ENCODE measurements around the gene SLC38A7. TPM values are rescaled to one million over a fixed set of nuclear protein-coding genes. Genes with fewer than 3 reads are reported as not detected.

Gene SLC38A7
- total RNA-seq, 1 donor from 2014 or later, result 40.2 TPM

DNA sequence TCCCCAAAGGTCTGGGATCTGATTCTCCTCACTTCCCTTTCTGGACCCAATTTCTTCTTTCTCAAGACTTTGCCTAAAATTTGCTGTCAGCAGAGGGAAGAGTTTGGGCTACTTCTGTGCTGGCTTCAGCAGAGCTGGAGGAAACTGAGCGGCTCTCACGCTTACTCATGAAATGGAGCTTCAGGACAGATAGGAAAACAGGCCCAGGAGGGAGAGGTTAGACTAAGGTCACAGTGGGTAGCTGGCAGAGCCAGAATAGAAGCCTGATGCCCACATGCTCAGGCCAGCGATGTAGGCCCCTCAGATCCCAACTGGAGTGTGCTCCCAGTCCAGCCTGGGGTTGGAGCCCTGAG lies 593 bp downstream of the SLC38A7 start:
- peaks cover 21% of the 10 kb centered on the region for H3K79me2 ChIP-seq (ENCODE audit: insufficient read depth, low read length)
- H3K27ac ChIP-seq (ENCODE audit: low read depth, low read length), result peak overlapping the region; percentile 81
- peak overlapping the region; percentile 15 for H3K27ac Mint-ChIP-seq (ENCODE audit: unreplicated experiment)
- H3K4me3 ChIP-seq (ENCODE audit: insufficient read depth, low read depth, low read length), result peak overlapping the region; percentile 95
- H3K4me2 ChIP-seq (ENCODE audit: low read length), result peak overlapping the region; percentile 98
- TF ChIP-seq, protein P1, sequence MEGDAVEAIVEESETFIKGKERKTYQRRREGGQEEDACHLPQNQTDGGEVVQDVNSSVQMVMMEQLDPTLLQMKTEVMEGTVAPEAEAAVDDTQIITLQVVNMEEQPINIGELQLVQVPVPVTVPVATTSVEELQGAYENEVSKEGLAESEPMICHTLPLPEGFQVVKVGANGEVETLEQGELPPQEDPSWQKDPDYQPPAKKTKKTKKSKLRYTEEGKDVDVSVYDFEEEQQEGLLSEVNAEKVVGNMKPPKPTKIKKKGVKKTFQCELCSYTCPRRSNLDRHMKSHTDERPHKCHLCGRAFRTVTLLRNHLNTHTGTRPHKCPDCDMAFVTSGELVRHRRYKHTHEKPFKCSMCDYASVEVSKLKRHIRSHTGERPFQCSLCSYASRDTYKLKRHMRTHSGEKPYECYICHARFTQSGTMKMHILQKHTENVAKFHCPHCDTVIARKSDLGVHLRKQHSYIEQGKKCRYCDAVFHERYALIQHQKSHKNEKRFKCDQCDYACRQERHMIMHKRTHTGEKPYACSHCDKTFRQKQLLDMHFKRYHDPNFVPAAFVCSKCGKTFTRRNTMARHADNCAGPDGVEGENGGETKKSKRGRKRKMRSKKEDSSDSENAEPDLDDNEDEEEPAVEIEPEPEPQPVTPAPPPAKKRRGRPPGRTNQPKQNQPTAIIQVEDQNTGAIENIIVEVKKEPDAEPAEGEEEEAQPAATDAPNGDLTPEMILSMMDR (IDR thresholded peaks at IDR 0.05; ENCODE audit: insufficient read depth, low read depth, low read length), result no peak
- no peak for TF ChIP-seq EZH2 (IDR thresholded peaks at IDR 0.05; ENCODE audit: insufficient read depth, low read length)
- H4K20me1 ChIP-seq (ENCODE audit: insufficient read depth, low read length), result peaks cover 22% of the 10 kb centered on the region
- no peaks in the 10 kb centered on the region for H3K9me3 Mint-ChIP-seq (ENCODE audit: unreplicated experiment)
- peak overlapping the region; percentile 97 for H3K4me3 Mint-ChIP-seq (ENCODE audit: unreplicated experiment)
- H3K4me1 ChIP-seq (ENCODE audit: insufficient read depth, low read length), result peaks cover 12% of the 10 kb centered on the region
- no peaks in the 10 kb centered on the region for H3K36me3 ChIP-seq (ENCODE audit: insufficient read depth, low read length)
- no peaks in the 10 kb centered on the region for H3K9me3 ChIP-seq (ENCODE audit: insufficient read depth, low read depth, low read length)
- peak overlapping the region; percentile 98 for H2AFZ ChIP-seq (ENCODE audit: low read depth, low read length)
- peak overlapping the region; percentile 96 for H3K9ac ChIP-seq (ENCODE audit: low read length)
- H3K27me3 Mint-ChIP-seq (ENCODE audit: low read depth, unreplicated experiment), result peaks cover 5% of the 10 kb centered on the region
- no peaks in the 10 kb centered on the region for H3K27me3 ChIP-seq (ENCODE audit: insufficient read depth, low read length)
- peaks cover 19% of the 10 kb centered on the region for H3K36me3 Mint-ChIP-seq (ENCODE audit: low read depth, unreplicated experiment)
- peak; percentile 14 for DNase-seq (ENCODE audit: low read depth)
- H3K4me1 Mint-ChIP-seq (ENCODE audit: low read depth, unreplicated experiment), result peaks cover 8% of the 10 kb centered on the region
- no peak for FAIRE-seq

DNA sequence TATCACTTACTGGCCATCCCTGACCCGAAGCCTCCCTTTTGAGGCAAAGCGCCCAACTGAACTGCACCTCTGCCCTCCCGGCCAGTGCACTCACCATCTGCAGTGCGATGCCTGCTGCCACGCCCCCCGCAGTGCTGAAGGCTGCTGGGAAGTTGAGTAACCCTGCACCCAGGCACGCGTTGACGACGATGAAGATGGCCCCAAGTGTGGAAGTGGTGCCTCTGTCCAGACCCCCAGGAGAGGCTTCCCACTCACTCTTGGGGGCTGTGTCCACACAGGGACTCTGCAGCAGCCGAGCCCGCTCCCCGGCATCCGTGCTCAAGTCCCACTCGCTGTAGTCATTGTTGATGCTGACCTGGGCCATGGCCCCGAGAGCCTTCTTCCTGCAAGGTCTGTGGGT lies 4.8 kb downstream of the SLC38A7 start:
- H3K4me3 ChIP-seq (ENCODE audit: insufficient read depth, low read depth, low read length), result no peak overlapping the region
- H3K27me3 Mint-ChIP-seq (ENCODE audit: low read depth, unreplicated experiment), result no peaks in the 10 kb centered on the region
- peaks cover 28% of the 10 kb centered on the region for H3K36me3 Mint-ChIP-seq (ENCODE audit: low read depth, unreplicated experiment)
- DNase-seq (ENCODE audit: low read depth) (no peak), FAIRE-seq (no peak)
- H3K9me3 Mint-ChIP-seq (ENCODE audit: unreplicated experiment), result no peaks in the 10 kb centered on the region
- H3K27ac Mint-ChIP-seq (ENCODE audit: unreplicated experiment), result no peak overlapping the region
- TF ChIP-seq EZH2 (IDR thresholded peaks at IDR 0.05; ENCODE audit: insufficient read depth, low read length), result no peak
- TF ChIP-seq, protein P1 (IDR thresholded peaks at IDR 0.05; ENCODE audit: insufficient read depth, low read depth, low read length), result no peak
- H3K27me3 ChIP-seq (ENCODE audit: insufficient read depth, low read length), result no peaks in the 10 kb centered on the region
- no peak overlapping the region for H3K9ac ChIP-seq (ENCODE audit: low read length)
- H3K4me2 ChIP-seq (ENCODE audit: low read length), result no peak overlapping the region
- no peak overlapping the region for H3K4me3 Mint-ChIP-seq (ENCODE audit: unreplicated experiment)
- no peak overlapping the region for H2AFZ ChIP-seq (ENCODE audit: low read depth, low read length)
- peaks cover 8% of the 10 kb centered on the region for H3K4me1 Mint-ChIP-seq (ENCODE audit: low read depth, unreplicated experiment)
- no peak overlapping the region for H3K27ac ChIP-seq (ENCODE audit: low read depth, low read length)
- no peaks in the 10 kb centered on the region for H3K36me3 ChIP-seq (ENCODE audit: insufficient read depth, low read length)
- peaks cover 24% of the 10 kb centered on the region for H4K20me1 ChIP-seq (ENCODE audit: insufficient read depth, low read length)
- H3K79me2 ChIP-seq (ENCODE audit: insufficient read depth, low read length), result peaks cover 21% of the 10 kb centered on the region
- H3K4me1 ChIP-seq (ENCODE audit: insufficient read depth, low read length), result peaks cover 12% of the 10 kb centered on the region
- H3K9me3 ChIP-seq (ENCODE audit: insufficient read depth, low read depth, low read length), result no peaks in the 10 kb centered on the region

DNA sequence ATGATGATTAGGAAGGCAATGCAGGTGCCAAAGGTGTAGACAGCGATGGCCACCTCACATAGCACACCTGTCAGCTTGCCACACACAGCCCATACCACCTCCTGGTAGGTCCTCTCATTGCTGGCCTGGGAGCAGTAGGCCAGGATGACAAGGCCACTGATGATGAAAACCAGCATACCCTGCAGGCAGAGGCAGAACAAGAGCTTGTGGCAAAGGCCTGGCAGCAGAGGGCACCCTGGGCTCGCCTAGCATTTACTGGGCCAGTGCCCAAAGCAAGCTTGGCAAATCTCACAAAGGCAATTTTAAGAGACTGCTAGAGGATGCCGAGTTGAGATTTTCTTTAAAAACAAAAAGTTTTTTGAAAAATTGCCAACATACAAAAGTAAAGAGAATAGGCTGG lies 5.9 kb downstream of the SLC38A7 start:
- DNase-seq (ENCODE audit: low read depth), result no peak
- H3K79me2 ChIP-seq (ENCODE audit: insufficient read depth, low read length), result peaks cover 12% of the 10 kb centered on the region
- TF ChIP-seq, protein P1 (IDR thresholded peaks at IDR 0.05; ENCODE audit: insufficient read depth, low read depth, low read length), result no peak
- no peak for TF ChIP-seq EZH2 (IDR thresholded peaks at IDR 0.05; ENCODE audit: insufficient read depth, low read length)
- peaks cover 31% of the 10 kb centered on the region for H3K36me3 Mint-ChIP-seq (ENCODE audit: low read depth, unreplicated experiment)
- no peak overlapping the region for H3K4me2 ChIP-seq (ENCODE audit: low read length)
- H3K9me3 ChIP-seq (ENCODE audit: insufficient read depth, low read depth, low read length), result no peaks in the 10 kb centered on the region
- H3K27me3 Mint-ChIP-seq (ENCODE audit: low read depth, unreplicated experiment), result no peaks in the 10 kb centered on the region
- no peaks in the 10 kb centered on the region for H3K9me3 Mint-ChIP-seq (ENCODE audit: unreplicated experiment)
- no peaks in the 10 kb centered on the region for H3K27me3 ChIP-seq (ENCODE audit: insufficient read depth, low read length)
- no peak overlapping the region for H3K4me3 Mint-ChIP-seq (ENCODE audit: unreplicated experiment)
- H4K20me1 ChIP-seq (ENCODE audit: insufficient read depth, low read length), result peaks cover 25% of the 10 kb centered on the region
- no peaks in the 10 kb centered on the region for H3K36me3 ChIP-seq (ENCODE audit: insufficient read depth, low read length)
- H3K4me1 ChIP-seq (ENCODE audit: insufficient read depth, low read length), result peaks cover 7% of the 10 kb centered on the region
- no peak overlapping the region for H3K9ac ChIP-seq (ENCODE audit: low read length)
- no peak for FAIRE-seq
- H3K27ac Mint-ChIP-seq (ENCODE audit: unreplicated experiment), result no peak overlapping the region
- H3K27ac ChIP-seq (ENCODE audit: low read depth, low read length), result no peak overlapping the region
- no peak overlapping the region for H2AFZ ChIP-seq (ENCODE audit: low read depth, low read length)
- no peak overlapping the region for H3K4me3 ChIP-seq (ENCODE audit: insufficient read depth, low read depth, low read length)
- H3K4me1 Mint-ChIP-seq (ENCODE audit: low read depth, unreplicated experiment), result peaks cover 6% of the 10 kb centered on the region

Measured in astrocyte (in vitro differentiated cells and primary cell).